ENCODE measurements around the gene SERAC1. TPM values are rescaled to one million over a fixed set of nuclear protein-coding genes. Genes with fewer than 3 reads are reported as not detected.
"Not testable (repeated sequence)": the region's sequence is repeated elsewhere in the genome, so short reads cannot be mapped to it uniquely, and the experiment has no call there.

Gene SERAC1
- total RNA-seq, 1 donor from 2014 or later, result 4.8 TPM

GRCh38 chr6:158175111-158175510 is 7.0 kb upstream of the SERAC1 start:
- DNase-seq (ENCODE audit: extremely low read depth, low read depth, low spot score), result no peak

GRCh38 chr6:158174514-158174913 is 6.5 kb upstream of the SERAC1 start:
- no peak for DNase-seq (ENCODE audit: extremely low read depth, low read depth, low spot score)

GRCh38 chr6:158174024-158174423 is 6.0 kb upstream of the SERAC1 start:
- DNase-seq (ENCODE audit: extremely low read depth, low read depth, low spot score), result no peak

- no peak for DNase-seq (ENCODE audit: extremely low read depth, low read depth, low spot score)
Observed at GRCh38 chr6:158172001-158172400, 3.9 kb upstream of the SERAC1 start.

- no peak for DNase-seq (ENCODE audit: extremely low read depth, low read depth, low spot score)
Observed at GRCh38 chr6:158170656-158171081, 2.6 kb upstream of the SERAC1 start.

- not testable (repeated sequence) for DNase-seq (ENCODE audit: extremely low read depth, low read depth, low spot score)
Observed at GRCh38 chr6:158169634-158170033, 1.6 kb upstream of the SERAC1 start.

- DNase-seq (ENCODE audit: extremely low read depth, low read depth, low spot score), result no peak
Observed at GRCh38 chr6:158165919-158166416, 2.1 kb downstream of the SERAC1 start.

GRCh38 chr6:158164579-158165170 is 3.4 kb downstream of the SERAC1 start:
- no peak for DNase-seq (ENCODE audit: extremely low read depth, low read depth, low spot score)

- DNase-seq (ENCODE audit: extremely low read depth, low read depth, low spot score), result no peak
Observed at GRCh38 chr6:158161566-158162254, 6.4 kb downstream of the SERAC1 start.

- DNase-seq (ENCODE audit: extremely low read depth, low read depth, low spot score), result no peak
Observed at GRCh38 chr6:158160932-158161539, 7.0 kb downstream of the SERAC1 start.

GRCh38 chr6:158158748-158159147 is 9.3 kb downstream of the SERAC1 start:
- no peak for DNase-seq (ENCODE audit: extremely low read depth, low read depth, low spot score)

GRCh38 chr6:158158123-158158522 is 9.9 kb downstream of the SERAC1 start:
- DNase-seq (ENCODE audit: extremely low read depth, low read depth, low spot score), result no peak

GRCh38 chr6:158157064-158157764 is 10.8 kb downstream of the SERAC1 start:
- DNase-seq (ENCODE audit: extremely low read depth, low read depth, low spot score), result no peak

GRCh38 chr6:158154816-158155215 is 13.2 kb downstream of the SERAC1 start:
- no peak for DNase-seq (ENCODE audit: extremely low read depth, low read depth, low spot score)

GRCh38 chr6:158153576-158153975 is 14.5 kb downstream of the SERAC1 start:
- DNase-seq (ENCODE audit: extremely low read depth, low read depth, low spot score), result no peak

GRCh38 chr6:158152659-158153058 is 15.4 kb downstream of the SERAC1 start:
- DNase-seq (ENCODE audit: extremely low read depth, low read depth, low spot score), result no peak

GRCh38 chr6:158152025-158152424 is 16.0 kb downstream of the SERAC1 start:
- DNase-seq (ENCODE audit: extremely low read depth, low read depth, low spot score), result not testable (repeated sequence)

GRCh38 chr6:158150701-158151100 is 17.4 kb downstream of the SERAC1 start:
- no peak for DNase-seq (ENCODE audit: extremely low read depth, low read depth, low spot score)

- DNase-seq (ENCODE audit: extremely low read depth, low read depth, low spot score), result no peak
Observed at GRCh38 chr6:158149641-158150040, 18.4 kb downstream of the SERAC1 start.

- no peak for DNase-seq (ENCODE audit: extremely low read depth, low read depth, low spot score)
Observed at GRCh38 chr6:158143700-158144099, 24.4 kb downstream of the SERAC1 start.

- no peak for DNase-seq (ENCODE audit: extremely low read depth, low read depth, low spot score)
Observed at GRCh38 chr6:158142789-158143188, 25.3 kb downstream of the SERAC1 start.

All from glomerular endothelial cell (primary cell).